RWPE2 (cell line): ENCODE data around the gene KCNMA1.

Source experiments
- ATAC-seq: fragments of 200-7000 bp; cut with Tn5 transposase; 3 replicates; pipeline ENCODE4 v1.9.1; 2021; ENCODE audit warnings: low read depth
- DNase-seq: peaks from one replicate; pipeline ENCODE4 v3.0.0-alpha.2; 2020; ENCODE audit warnings: low spot score
- H3K27ac ChIP-seq: fragments of 450-650 bp; 2 replicates; pipeline ENCODE4 v1.5.1; 2017; ENCODE audit warnings: mild to moderate bottlenecking; ENCODE audit not compliant: poor library complexity, severe bottlenecking
- H3K27me3 ChIP-seq: fragments of 250-450 bp; sonication (Bioruptor Pico); 2 replicates; pipeline ENCODE4 v1.5.1; 2021; ENCODE audit warnings: mild to moderate bottlenecking, moderate library complexity; ENCODE audit not compliant: insufficient read depth, poor library complexity, severe bottlenecking
- H3K36me3 ChIP-seq: fragments of 250-450 bp; sonication (Bioruptor Pico); 2 replicates; pipeline ENCODE4 v1.5.1; 2020; ENCODE audit warnings: low read depth, mild to moderate bottlenecking, moderate library complexity
- H3K4me1 ChIP-seq: fragments of 250-450 bp; sonication (Bioruptor Pico); 2 replicates; pipeline ENCODE4 v1.5.1; 2021; ENCODE audit warnings: mild to moderate bottlenecking, moderate library complexity; ENCODE audit not compliant: insufficient read depth, poor library complexity, severe bottlenecking
- H3K4me3 ChIP-seq: fragments of 250-450 bp; sonication (Bioruptor Pico); 2 replicates; pipeline ENCODE4 v1.5.1; 2021; ENCODE audit warnings: mild to moderate bottlenecking, moderate library complexity; ENCODE audit not compliant: severe bottlenecking
- H3K9me3 ChIP-seq: fragments of 250-450 bp; sonication (Bioruptor Pico); 2 replicates; pipeline ENCODE4 v1.5.1; 2021; ENCODE audit warnings: mild to moderate bottlenecking, moderate library complexity; ENCODE audit not compliant: severe bottlenecking
- TF ChIP-seq, protein P1 (sequence below): fragments of 450-650 bp; IDR thresholded peaks from one replicate; pipeline ENCODE4 v1.5.1; 2017; ENCODE audit warnings: mild to moderate bottlenecking, moderate library complexity; ENCODE audit not compliant: poor library complexity, severe bottlenecking

KCNMA1 gene

DNA sequence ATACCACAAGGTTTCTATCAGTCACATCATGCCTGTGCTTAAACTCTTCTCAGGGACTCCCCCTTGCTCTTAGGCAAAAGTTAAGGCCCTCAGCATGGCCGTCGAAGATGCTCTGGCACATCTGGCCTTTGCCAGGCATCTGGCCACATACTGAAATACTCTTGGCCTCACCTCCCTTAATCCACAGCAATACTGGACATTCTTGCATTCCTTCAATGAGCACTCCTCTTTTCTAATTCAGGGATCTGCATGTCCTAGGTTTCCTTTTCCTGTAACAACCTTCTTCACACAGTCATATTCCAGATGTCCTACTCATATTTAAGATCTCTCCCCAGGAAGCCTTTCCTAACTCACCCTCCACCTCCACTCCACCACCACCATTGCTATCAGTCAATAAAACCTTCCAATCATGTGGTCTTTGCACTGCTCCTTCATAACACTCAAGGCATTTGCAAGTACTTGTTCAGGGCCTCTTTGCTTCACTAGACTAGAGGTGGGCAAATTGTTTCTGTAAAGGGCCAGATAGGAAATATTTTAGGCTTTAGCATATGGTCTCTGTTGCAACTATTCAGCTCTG is 216.6 kb downstream of the KCNMA1 start:
- no peak overlapping the region for H3K4me3 ChIP-seq
- H3K36me3 ChIP-seq, result no peaks in the 10 kb centered on the region
- ATAC-seq (no peak), DNase-seq (no peak)
- peaks cover 12% of the 10 kb centered on the region for H3K4me1 ChIP-seq
- TF ChIP-seq, protein P1, sequence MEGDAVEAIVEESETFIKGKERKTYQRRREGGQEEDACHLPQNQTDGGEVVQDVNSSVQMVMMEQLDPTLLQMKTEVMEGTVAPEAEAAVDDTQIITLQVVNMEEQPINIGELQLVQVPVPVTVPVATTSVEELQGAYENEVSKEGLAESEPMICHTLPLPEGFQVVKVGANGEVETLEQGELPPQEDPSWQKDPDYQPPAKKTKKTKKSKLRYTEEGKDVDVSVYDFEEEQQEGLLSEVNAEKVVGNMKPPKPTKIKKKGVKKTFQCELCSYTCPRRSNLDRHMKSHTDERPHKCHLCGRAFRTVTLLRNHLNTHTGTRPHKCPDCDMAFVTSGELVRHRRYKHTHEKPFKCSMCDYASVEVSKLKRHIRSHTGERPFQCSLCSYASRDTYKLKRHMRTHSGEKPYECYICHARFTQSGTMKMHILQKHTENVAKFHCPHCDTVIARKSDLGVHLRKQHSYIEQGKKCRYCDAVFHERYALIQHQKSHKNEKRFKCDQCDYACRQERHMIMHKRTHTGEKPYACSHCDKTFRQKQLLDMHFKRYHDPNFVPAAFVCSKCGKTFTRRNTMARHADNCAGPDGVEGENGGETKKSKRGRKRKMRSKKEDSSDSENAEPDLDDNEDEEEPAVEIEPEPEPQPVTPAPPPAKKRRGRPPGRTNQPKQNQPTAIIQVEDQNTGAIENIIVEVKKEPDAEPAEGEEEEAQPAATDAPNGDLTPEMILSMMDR, result no peak
- H3K27ac ChIP-seq, result no peak overlapping the region
- H3K9me3 ChIP-seq, result no peaks in the 10 kb centered on the region
- no peaks in the 10 kb centered on the region for H3K27me3 ChIP-seq

DNA sequence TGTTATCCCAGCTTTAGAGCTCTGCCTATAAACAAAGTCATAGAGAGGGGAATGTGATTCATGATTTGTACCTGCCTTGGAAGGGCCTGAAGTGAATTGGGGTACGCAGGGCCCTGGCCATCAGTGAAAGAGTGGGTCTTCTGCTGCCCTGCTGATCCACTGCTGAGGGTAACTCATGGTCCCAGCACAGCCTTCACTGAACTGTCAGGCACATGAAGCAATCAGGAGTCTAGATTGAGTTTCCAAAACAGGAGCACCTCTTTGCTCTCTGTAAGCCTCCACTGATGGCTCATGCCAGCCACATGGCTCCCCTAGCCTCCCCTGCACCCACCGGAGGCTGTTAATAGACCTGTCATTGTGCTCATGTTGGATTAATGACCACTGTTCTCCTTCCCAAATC is 217.6 kb downstream of the KCNMA1 start:
- H3K4me1 ChIP-seq, result peaks cover 23% of the 10 kb centered on the region
- H3K9me3 ChIP-seq, result no peaks in the 10 kb centered on the region
- H3K27me3 ChIP-seq, result no peaks in the 10 kb centered on the region
- ATAC-seq (no peak), DNase-seq (no peak)
- TF ChIP-seq, protein P1, result no peak
- no peak overlapping the region for H3K4me3 ChIP-seq
- H3K27ac ChIP-seq, result no peak overlapping the region
- H3K36me3 ChIP-seq, result no peaks in the 10 kb centered on the region

DNA sequence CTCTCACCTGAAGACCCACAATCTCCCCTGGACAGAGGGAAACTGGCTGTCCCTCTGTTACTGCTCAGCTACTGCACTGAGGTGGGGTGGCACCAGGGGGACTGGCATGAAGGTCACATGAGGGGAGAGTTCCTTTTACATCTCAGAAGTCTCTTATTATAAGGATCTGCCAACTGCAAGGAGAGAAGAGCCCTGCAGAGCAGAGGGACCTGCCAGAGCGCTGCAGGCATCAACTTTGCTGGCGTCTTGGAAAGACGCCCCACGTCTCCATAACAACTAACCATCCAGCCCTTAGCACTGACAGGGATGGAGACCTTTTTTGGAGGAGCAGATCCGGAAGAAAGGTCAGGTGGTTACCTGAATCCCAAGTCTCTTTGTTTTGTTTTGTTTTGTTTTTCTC is 218.6 kb downstream of the KCNMA1 start:
- H3K27me3 ChIP-seq, result no peaks in the 10 kb centered on the region
- H3K36me3 ChIP-seq, result no peaks in the 10 kb centered on the region
- TF ChIP-seq, protein P1, result no peak
- ATAC-seq (no peak), DNase-seq (no peak)
- H3K27ac ChIP-seq, result no peak overlapping the region
- H3K4me1 ChIP-seq, result peaks cover 26% of the 10 kb centered on the region
- H3K4me3 ChIP-seq, result no peak overlapping the region
- H3K9me3 ChIP-seq, result no peaks in the 10 kb centered on the region

DNA sequence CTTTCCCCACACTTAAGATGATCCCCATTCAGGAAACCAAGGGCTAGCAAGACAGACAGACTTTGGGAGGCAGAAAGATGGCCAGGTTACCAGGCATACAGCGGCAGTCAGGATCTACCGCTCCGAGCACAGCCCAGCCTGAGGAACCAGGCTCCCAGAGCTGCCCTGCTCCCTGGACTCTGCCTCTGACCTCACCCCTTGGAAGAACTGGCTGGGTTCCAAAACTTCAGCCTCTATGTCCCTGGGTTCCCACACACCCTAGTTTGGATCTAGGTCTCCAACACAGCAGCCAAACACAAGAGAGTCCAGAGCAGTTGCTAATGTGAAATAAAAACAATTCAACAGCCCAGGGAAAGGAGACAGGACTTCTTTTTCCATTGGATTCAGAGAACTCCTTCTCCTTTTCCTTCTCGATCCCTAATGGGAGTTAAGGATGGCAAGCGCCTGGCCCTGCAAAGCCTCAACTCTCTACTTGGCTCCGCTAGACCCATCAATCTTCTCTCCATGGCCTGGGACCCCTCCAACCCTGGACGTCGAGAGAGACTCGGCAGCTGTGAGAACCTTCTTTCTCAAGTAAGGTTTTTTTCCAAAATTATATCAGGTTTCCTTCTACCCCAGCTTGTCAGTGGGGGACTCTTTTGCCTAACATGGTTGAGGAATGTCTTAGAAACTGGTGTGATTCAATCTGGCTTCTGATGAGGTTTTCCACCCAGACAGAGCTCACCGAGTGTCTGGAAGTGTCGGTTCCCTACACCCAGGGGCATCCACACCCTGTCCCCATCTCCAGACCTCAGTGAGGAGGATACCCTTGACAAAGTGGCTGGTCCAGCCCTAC is 219.6 kb downstream of the KCNMA1 start:
- no peaks in the 10 kb centered on the region for H3K9me3 ChIP-seq
- no peak overlapping the region for H3K4me3 ChIP-seq
- peaks cover 26% of the 10 kb centered on the region for H3K4me1 ChIP-seq
- no peaks in the 10 kb centered on the region for H3K27me3 ChIP-seq
- H3K36me3 ChIP-seq, result no peaks in the 10 kb centered on the region
- TF ChIP-seq, protein P1, result no peak
- DNase-seq, result no peak
- ATAC-seq, result no peak
- H3K27ac ChIP-seq, result no peak overlapping the region

DNA sequence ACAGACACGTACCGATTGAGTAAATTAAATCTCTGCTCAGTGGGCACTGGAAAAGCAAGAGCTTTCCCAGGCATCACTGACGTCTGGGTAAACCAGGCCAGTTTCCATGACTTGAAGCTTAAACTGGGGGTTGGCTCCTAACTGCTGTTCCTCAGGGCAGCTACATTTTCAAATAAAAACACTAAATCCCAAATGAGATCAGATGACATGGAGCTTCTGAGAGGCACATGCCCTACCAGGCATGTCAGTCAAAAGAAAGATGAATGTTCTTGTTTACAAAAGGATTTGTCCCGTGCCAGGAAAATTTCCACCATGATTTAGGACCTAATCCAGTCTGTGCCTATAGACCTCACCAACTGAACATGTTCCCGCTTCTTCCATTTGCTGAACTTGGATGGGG is 220.2 kb downstream of the KCNMA1 start:
- TF ChIP-seq, protein P1, result no peak
- Histone ChIP-seq H3K4me1 (peaks cover 26% of the 10 kb centered on the region), H3K4me3 (no peak overlapping the region), H3K27me3 (no peaks in the 10 kb centered on the region), H3K27ac (peak overlapping the region; percentile 79), H3K36me3 (no peaks in the 10 kb centered on the region), H3K9me3 (no peaks in the 10 kb centered on the region)
- ATAC-seq, result no peak
- no peak for DNase-seq
